Lower leg skin (tissue), 4 donors: Measurements from ENCODE around the gene WBP1L. TPM values are rescaled to one million over a fixed set of nuclear protein-coding genes. Genes with fewer than 3 reads are reported as not detected.
"Not testable (repeated sequence)": the region's sequence is repeated elsewhere in the genome, so short reads cannot be mapped to it uniquely, and the experiment has no call there.

ENCODE experiments used
- DNase-seq, 2 donors: peaks; one replicate each; pipeline ENCODE4 v3.0.0-alpha.2; 2019; ENCODE audit warnings: low spot score in 2 of 2
- H3K4me3 ChIP-seq: fragments of 200-600 bp; sonication (generic); 2 replicates; pipeline ENCODE4 v1.5.1; 2017; ENCODE audit warnings: mild to moderate bottlenecking, low read depth; ENCODE audit not compliant: poor library complexity, severe bottlenecking
- POLR2A ChIP-seq, 2 donors: fragments of 450-650 bp; IDR thresholded peaks; one replicate each; pipeline ENCODE4 v1.6.1; 2016 to 2017; ENCODE audit warnings: antibody characterized with exemption in 2 of 2, mild to moderate bottlenecking in 1 of 2, moderate library complexity in 1 of 2
- WGBS, 2 donors: methylation state at CpG; one replicate each; pipeline ENCODE4 v1.1.5; 2018; 5-methylcytosine and 5-hydroxymethylcytosine counted together
- intact Hi-C: fragments of 100-400 bp; cut with DNase I; formaldehyde crosslinking; loops from one replicate; pipeline ENCODE4 v1.15.0; 2023; ENCODE audit warnings: low total_unique reads
- total RNA-seq, 4 donors: library from RNA; depleted of rRNA; stranded (reverse); fragments of >200 nt; gene quantifications; one replicate each; pipeline ENCODE4 v1.1.0, GENCODE V29; 2016
- TF ChIP-seq, protein P1 (sequence below), 3 donors: fragments of 450-650 bp; IDR thresholded peaks; one replicate each; pipeline ENCODE4 v1.5.1; 2016; ENCODE audit warnings: antibody characterized with exemption in 3 of 3, mild to moderate bottlenecking in 3 of 3, moderate library complexity in 2 of 3

Gene WBP1L
- total RNA-seq, 4 donors from 2014 or later = 144 to 171 (median 163) TPM

DNA sequence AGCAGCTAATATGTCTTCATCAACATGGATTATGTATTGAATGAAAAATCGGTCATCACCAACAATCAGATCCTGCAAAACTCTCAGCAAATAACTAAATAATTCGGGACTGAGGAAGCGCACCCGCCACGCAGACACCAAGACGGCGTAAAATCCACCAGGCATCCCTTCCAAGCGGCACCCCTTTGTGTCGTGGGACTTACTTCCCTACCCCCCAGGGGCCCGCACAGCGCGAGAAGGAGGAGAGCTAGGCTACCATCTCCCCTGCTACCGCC, 30.3 kb upstream of the WBP1L start:
- WGBS, 2 donors = 1% methylated on average over 13 of the region's 13 CpGs
- intact Hi-C loops = loop anchor here (2.0 kb wide), 1 partner anchor 67 kb away; no protein-coding TSS in a partner anchor
- TF ChIP-seq, protein P1, sequence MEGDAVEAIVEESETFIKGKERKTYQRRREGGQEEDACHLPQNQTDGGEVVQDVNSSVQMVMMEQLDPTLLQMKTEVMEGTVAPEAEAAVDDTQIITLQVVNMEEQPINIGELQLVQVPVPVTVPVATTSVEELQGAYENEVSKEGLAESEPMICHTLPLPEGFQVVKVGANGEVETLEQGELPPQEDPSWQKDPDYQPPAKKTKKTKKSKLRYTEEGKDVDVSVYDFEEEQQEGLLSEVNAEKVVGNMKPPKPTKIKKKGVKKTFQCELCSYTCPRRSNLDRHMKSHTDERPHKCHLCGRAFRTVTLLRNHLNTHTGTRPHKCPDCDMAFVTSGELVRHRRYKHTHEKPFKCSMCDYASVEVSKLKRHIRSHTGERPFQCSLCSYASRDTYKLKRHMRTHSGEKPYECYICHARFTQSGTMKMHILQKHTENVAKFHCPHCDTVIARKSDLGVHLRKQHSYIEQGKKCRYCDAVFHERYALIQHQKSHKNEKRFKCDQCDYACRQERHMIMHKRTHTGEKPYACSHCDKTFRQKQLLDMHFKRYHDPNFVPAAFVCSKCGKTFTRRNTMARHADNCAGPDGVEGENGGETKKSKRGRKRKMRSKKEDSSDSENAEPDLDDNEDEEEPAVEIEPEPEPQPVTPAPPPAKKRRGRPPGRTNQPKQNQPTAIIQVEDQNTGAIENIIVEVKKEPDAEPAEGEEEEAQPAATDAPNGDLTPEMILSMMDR (IDR thresholded peaks at IDR 0.05) = no peak
- TF ChIP-seq POLR2A (IDR thresholded peaks at IDR 0.05) = no peak
- DNase-seq = no peak
- peak overlapping the region; percentile 90 for H3K4me3 ChIP-seq

DNA sequence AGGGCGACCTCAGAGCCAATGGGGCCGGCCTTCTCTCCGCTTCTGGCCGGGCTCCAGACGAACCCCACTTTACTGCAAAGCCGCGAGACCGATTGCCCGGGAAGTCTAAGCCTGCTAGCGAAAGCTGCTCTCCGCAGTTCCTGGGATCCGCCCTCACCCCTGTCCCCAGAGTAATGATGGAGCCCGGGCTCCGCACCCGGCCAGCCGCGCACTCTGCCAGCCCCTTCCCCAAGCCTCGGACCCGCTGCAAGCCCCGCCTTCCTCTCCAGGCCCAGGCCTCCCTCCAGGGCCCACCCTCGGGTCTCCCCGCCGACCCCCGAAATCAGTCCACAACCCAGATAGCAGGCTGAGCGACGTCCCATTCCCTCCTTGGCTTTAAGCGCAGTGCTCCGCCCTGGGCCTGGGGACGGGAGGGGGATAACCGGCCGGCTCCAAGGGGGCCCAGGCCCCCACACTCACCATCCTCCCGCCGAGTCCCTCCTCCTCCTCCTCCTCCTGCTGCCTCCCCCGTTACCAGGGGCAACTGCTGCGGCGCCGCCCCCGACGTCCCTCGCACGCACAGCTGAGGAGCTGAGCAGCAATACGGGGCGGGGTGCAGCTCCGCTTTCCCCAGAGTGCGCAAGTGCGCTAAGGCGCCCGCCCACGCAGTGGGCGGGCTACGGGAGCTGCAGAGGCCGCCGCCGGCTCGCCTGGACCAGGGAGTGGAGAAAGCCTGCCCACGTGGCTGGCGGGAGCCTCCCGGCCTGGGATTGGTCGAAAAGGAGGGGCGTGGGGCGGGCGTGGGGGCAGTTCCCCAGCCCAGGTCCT, 29.7 kb upstream of the WBP1L start, which contains the start of gene ARL3:
Gene ARL3 (minus strand): TSS at position 584 of the 807 bp plus-strand sequence. CDS start 122 bp downstream, at position 462.
- peak; percentile 96 to 99 for DNase-seq
- peak within 1 kb of the TSS; percentile 90 for H3K4me3 ChIP-seq
- intact Hi-C loops = loop anchor here (2.0 kb wide), 1 partner anchor 67 kb away; no protein-coding TSS in a partner anchor
- WGBS, 2 donors = 0 to 1% methylated on average over 37 to 43 of the region's 62 CpGs
- TF ChIP-seq, protein P1 (IDR thresholded peaks at IDR 0.05) = no peak
- no peak for TF ChIP-seq POLR2A (IDR thresholded peaks at IDR 0.05)

DNA sequence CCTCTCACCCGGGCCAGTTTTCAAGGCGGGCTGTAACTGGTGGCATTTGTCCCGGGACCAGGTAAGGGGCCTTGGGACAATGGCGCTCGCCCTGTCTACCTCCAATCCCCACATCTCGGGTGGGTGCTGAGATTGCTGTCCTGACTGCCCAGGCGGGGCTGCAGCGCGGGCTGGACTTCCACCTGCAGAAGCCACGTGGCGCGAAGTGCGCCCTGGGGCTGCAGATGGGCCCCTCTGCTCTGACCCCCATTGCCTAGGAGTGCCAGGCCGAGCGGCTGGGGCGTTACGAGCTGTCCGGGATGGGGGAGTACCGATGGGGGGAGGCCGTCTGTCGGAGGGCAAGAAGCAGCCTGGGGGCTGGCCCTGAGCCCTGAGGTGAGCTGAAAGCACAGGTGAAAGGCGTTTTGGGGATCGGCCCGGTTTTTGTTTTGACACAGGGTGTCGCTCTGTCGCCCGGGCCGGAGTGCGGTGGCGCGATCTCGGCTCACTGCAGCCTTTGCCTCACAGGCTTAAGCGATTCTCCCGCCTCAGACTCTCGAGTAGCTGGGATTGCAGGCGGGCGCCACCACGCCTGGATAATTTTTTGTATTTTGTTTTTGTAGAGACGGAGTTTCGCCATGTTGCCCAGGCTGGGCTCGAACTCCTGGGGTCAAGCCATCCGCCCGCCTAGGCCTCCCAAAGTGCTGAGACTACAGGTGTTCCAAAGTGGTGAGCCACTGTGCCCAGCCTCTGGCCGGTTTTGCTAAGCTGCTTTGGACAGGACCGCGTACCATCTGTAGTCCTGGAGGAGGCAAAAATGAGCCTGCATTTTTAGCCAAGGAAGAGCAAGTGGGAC, 28.9 kb upstream of the WBP1L start, which contains the start of gene SFXN2:
Gene SFXN2 (plus strand): TSS at position 16 of the 835 bp plus-strand sequence. CDS start 12,001 bp downstream, outside the sequence.
- DNase-seq = peak in 1 of 2 donors; percentile 89
- TF ChIP-seq, protein P1 (IDR thresholded peaks at IDR 0.05) = no peak
- TF ChIP-seq POLR2A (IDR thresholded peaks at IDR 0.05) = no peak
- intact Hi-C loops = no loop called here
- peak within 1 kb of the TSS; percentile 90 for H3K4me3 ChIP-seq
- WGBS, 2 donors = 5% methylated on average over 35 to 36 of the region's 46 CpGs

DNA sequence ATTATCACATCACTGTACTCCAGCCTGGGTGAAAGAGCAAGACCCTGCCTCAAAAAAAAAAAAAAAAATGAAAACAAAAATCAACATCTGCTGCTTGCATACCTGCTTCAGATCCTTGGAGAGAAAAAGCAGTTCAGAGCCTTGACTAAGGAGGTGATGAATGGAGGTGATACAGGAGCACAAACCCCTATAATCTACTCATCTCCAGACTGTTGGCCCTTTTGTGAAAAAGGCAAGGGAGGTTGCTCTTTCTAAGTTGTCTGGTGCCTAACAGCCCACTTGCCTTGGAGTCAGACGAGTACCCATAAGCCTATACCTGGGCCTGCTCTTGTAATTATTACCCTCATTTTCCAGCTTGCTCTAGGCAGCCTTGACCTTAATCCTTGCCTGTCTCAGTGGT, 27.9 kb upstream of the WBP1L start:
- no peak for DNase-seq
- WGBS, 2 donors = 89 to 93% methylated on average over 1 of the region's 1 CpG

DNA sequence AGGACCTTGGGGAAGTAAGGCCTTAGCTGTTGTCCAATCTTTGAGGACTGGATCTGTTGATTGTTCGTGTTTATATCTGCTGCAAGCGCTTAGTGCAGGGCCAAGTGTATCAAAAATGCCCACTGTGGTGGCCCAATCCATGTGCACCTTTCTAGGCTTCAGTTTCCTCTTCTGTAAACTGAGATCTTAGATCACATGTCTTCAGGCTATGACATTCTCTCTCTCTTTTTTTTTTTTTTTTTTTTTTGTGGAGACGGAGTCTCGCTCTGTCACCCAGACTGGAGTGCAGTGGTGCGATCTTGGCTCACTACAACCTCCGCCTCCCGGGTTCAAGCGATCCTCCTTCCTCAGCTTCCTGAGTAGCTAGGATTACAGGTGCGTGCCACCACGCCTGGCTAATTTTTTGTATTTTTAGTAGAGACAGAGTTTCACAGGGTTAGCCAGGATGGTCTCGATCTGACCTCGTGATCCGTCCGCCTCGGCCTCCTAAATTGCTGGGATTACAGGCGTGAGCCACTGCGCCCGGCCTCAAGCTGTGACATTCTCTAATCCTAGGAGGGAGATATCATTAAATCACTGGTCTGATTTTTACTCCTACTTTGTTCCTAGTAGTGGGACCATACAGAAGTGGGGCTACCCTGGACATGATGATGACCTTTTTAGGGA, 26.7 kb upstream of the WBP1L start:
- DNase-seq, intact Hi-C loops, H3K4me3 ChIP-seq: not testable (repeated sequence)
- WGBS, 2 donors = 91 to 95% methylated on average over 18 of the region's 18 CpGs

More for the DNA sequence above, 27.9 kb upstream of the WBP1L start:
- TF ChIP-seq, protein P1 (IDR thresholded peaks at IDR 0.05) = no peak
- no peak for TF ChIP-seq POLR2A (IDR thresholded peaks at IDR 0.05)
- H3K4me3 ChIP-seq = no peak overlapping the region
- intact Hi-C loops = no loop called here
